Prostate gland (tissue), 2 donors: ENCODE results near the gene GDPD5.

Experiments used
- POLR2A ChIP-seq: fragments of 450-650 bp; IDR thresholded peaks from one replicate; pipeline ENCODE4 v1.6.1; 2016; ENCODE audit warnings: antibody characterized with exemption, mild to moderate bottlenecking
- TF ChIP-seq, protein P1 (sequence below), 4 experiments: fragments of 200-600 bp in 2 of 4; fragments of 450-650 bp in 2 of 4; sonication (generic) in 2 of 4; IDR thresholded peaks; 1 replicate in 3 of 4; 2 replicates in 1 of 4; pipeline ENCODE4 v1.5.1; 2016 to 2019; ENCODE audit warnings: antibody characterized with exemption in 4 of 4, mild to moderate bottlenecking in 2 of 4, moderate library complexity in 2 of 4

DNA sequence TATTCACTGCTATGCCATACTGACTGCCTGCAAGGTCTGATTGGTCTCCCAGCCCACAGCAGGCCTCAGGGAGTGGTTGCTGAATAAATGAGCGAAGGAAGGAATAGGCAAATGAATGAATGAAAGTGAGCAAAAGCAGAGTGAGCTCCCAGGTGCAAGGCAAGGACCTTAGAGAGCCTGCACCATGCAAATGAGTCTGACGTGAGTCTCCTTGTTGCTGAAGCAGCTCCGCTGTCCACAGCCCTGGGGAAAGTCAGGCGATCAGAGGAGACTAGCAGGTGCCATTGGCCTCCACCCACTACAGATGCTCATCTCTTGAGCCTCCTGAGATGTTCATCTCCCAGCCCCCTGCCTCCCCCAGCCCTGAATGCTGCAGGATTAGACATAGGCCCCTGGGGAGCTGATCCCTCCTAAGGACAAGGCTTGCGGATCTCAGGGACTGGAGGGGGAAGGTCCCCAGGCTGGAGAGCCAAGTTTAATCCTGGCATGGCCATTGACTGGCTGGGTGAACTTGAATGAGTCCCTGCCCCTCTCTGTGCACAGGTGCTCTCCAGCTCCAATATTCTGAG lies 22.1 kb downstream of the GDPD5 start:
- TF ChIP-seq, protein P1, sequence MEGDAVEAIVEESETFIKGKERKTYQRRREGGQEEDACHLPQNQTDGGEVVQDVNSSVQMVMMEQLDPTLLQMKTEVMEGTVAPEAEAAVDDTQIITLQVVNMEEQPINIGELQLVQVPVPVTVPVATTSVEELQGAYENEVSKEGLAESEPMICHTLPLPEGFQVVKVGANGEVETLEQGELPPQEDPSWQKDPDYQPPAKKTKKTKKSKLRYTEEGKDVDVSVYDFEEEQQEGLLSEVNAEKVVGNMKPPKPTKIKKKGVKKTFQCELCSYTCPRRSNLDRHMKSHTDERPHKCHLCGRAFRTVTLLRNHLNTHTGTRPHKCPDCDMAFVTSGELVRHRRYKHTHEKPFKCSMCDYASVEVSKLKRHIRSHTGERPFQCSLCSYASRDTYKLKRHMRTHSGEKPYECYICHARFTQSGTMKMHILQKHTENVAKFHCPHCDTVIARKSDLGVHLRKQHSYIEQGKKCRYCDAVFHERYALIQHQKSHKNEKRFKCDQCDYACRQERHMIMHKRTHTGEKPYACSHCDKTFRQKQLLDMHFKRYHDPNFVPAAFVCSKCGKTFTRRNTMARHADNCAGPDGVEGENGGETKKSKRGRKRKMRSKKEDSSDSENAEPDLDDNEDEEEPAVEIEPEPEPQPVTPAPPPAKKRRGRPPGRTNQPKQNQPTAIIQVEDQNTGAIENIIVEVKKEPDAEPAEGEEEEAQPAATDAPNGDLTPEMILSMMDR (IDR thresholded peaks at IDR 0.05) = no peak
- TF ChIP-seq POLR2A = no peak
